Measurements from ENCODE around the gene DPYSL4. TPM values are rescaled to one million over a fixed set of nuclear protein-coding genes. Genes with fewer than 3 reads are reported as not detected.

The DPYSL4 gene
- total and polyA plus RNA-seq, 2 of the 13 experiments (the other 11 are each of a cell fraction or from before 2014, with no cell fraction given) = 0.84 to 1.2 TPM

GRCh38 chr10:132152896-132153580 lies 33.7 kb upstream of the DPYSL4 start (continued):
- no peak for TF ChIP-seq CEBPB (IDR thresholded peaks at IDR 0.05; ENCODE audit: borderline replicate concordance, low read depth, low read length)
- TF ChIP-seq KIAA2018 (CRISPR knock-in tag; IDR thresholded peaks at IDR 0.05; ENCODE audit: borderline replicate concordance) = no peak

GRCh38 chr10:132153616-132154217 lies 33.0 kb upstream of the DPYSL4 start:
- ATAC-seq (no peak), DNase-seq (ENCODE audit: low spot score) (no peak), FAIRE-seq (no peak)
- Histone ChIP-seq H4K20me1 (ENCODE audit: insufficient read depth, low read length) (no peaks in the 10 kb centered on the region), H3K9me3 (ENCODE audit: low read length) (no peaks in the 10 kb centered on the region), H3K4me3 (replicated peaks in 1 of 3; ENCODE audit: insufficient read depth in 1 of 3, low read depth in 2 of 3, low read length in 3 of 3) (no peak overlapping the region), H3K27ac (ENCODE audit: extremely low read length, insufficient read depth, low read length) (no peak overlapping the region), H2AFZ (ENCODE audit: low read length) (no peak overlapping the region), H3K79me2 (ENCODE audit: insufficient read depth, low read length) (no peaks in the 10 kb centered on the region), H3K4me1 (ENCODE audit: insufficient read depth, low read length) (no peaks in the 10 kb centered on the region), H3K36me3 (replicated peaks in 1 of 2; ENCODE audit: control insufficient read depth in 1 of 2, insufficient read depth in 2 of 2, low read length in 2 of 2) (no peaks in the 10 kb centered on the region), H3K4me2 (ENCODE audit: low read depth, low read length) (no peak overlapping the region), H3K9ac (ENCODE audit: insufficient read depth, low read depth, low read length) (no peak overlapping the region), H3K27me3 (ENCODE audit: control insufficient read depth in 1 of 2, insufficient read depth in 2 of 2, low read length in 2 of 2) (no peaks in the 10 kb centered on the region; a peak in 1 of 5 replicates)
- ChIA-PET POLR2A (no interaction called here), CTCF (ENCODE audit: low intra/inter-chr PET ratio, low total read pairs) (no interaction called here)
- 42% methylated on average over 11 of the region's 19 CpGs for WGBS (ENCODE audit: low lambda C conversion rate)
- BruUV-seq (replicated peaks) = no TSS peak
- in situ Hi-C loops (cut with HindIII; ENCODE audit: extremely low pct_ligation_motif_present, low pct_unique_long_range_greater_than_20kb) = no loop called here
- intact Hi-C loops (cut with micrococcal nuclease; ENCODE audit: unreplicated experiment) = no loop called here
- TF ChIP-seq ZSCAN21 (CRISPR knock-in tag; IDR thresholded peaks at IDR 0.05; ENCODE audit: borderline replicate concordance) (no peak), ZBTB7B (CRISPR knock-in tag; IDR thresholded peaks at IDR 0.05) (no peak), ZNF24 (IDR thresholded peaks at IDR 0.05) (no peak), ZNF550 (CRISPR knock-in tag; IDR thresholded peaks at IDR 0.05; ENCODE audit: borderline replicate concordance) (no peak), PTBP1 (IDR thresholded peaks at IDR 0.05; ENCODE audit: low read depth, low read length, poor library complexity, severe bottlenecking) (no peak), ZNF557 (CRISPR knock-in tag; IDR thresholded peaks at IDR 0.05) (no peak), ZNF333 (CRISPR knock-in tag; IDR thresholded peaks at IDR 0.05; ENCODE audit: borderline replicate concordance) (no peak)
